Natural killer cell (primary cell): Measurements from ENCODE around the gene SARDH. TPM values are rescaled to one million over a fixed set of nuclear protein-coding genes. Genes with fewer than 3 reads are reported as not detected.

Experiments
- ATAC-seq, 3 donors: fragments of 150-1000 bp in 2 of 3; fragments of 200-7000 bp in 1 of 3; cut with Tn5 transposase; 1 replicate in 1 of 3; 2 replicates in 2 of 3; pipeline ENCODE4 v1.10.0; 2021; ENCODE audit warnings: mild to moderate bottlenecking in 2 of 3, moderate library complexity in 2 of 3
- DNase-seq, 2 donors: peaks; one replicate each; pipeline versions ENCODE4 v3.0.0 to v3.0.0-alpha.2; 2013 to 2021; ENCODE audit warnings: mixed read lengths in 1 of 2
- H3K27ac ChIP-seq: one replicate; pipeline ENCODE4 v1.5.1; 2013; ENCODE audit warnings: mild to moderate bottlenecking, low read length
- H3K27me3 ChIP-seq: one replicate; pipeline ENCODE4 v1.6.1; 2013; ENCODE audit warnings: low read length; ENCODE audit not compliant: control insufficient read depth, insufficient read depth
- H3K36me3 ChIP-seq: one replicate; pipeline ENCODE4 v1.6.1; 2013; ENCODE audit warnings: low read length; ENCODE audit not compliant: control insufficient read depth, insufficient read depth
- H3K4me1 ChIP-seq: one replicate; pipeline ENCODE4 v1.6.1; 2013; ENCODE audit warnings: low read length; ENCODE audit not compliant: control insufficient read depth, insufficient read depth
- H3K4me3 ChIP-seq: one replicate; pipeline ENCODE4 v1.5.1; 2013; ENCODE audit warnings: low read length
- H3K9me3 ChIP-seq: one replicate; pipeline ENCODE4 v1.6.1; 2013; ENCODE audit warnings: low read length; ENCODE audit not compliant: control insufficient read depth, insufficient read depth
- H3K27ac Mint-ChIP-seq, 2 donors: one replicate each; pipeline ENCODE4 v1.8.0; 2022; ENCODE audit warnings: mild to moderate bottlenecking in 2 of 2, mixed read lengths in 2 of 2, moderate library complexity in 1 of 2
- H3K27me3 Mint-ChIP-seq, 2 donors: one replicate each; pipeline ENCODE4 v1.8.0; 2022; ENCODE audit warnings: low read depth in 2 of 2, mixed read lengths in 2 of 2
- H3K36me3 Mint-ChIP-seq: one replicate; pipeline ENCODE4 v1.8.0; 2022; ENCODE audit warnings: mixed read lengths
- H3K4me1 Mint-ChIP-seq, 2 donors: one replicate each; pipeline ENCODE4 v1.8.0; 2022; ENCODE audit warnings: mixed read lengths in 2 of 2
- H3K4me3 Mint-ChIP-seq: one replicate; pipeline ENCODE4 v1.8.0; 2022; ENCODE audit warnings: mild to moderate bottlenecking, moderate library complexity, mixed read lengths
- H3K9me3 Mint-ChIP-seq, 2 donors: one replicate each; pipeline ENCODE4 v1.8.0; 2022; ENCODE audit warnings: mixed read lengths in 2 of 2
- CTCF ChIP-seq: fragments of 200-600 bp; IDR thresholded peaks from one replicate; pipeline ENCODE4 v1.8.0; 2022; ENCODE audit warnings: antibody characterized with exemption
- WGBS: methylation state at CpG from one replicate; pipeline ENCODE4 v1.1.7; 2013; ENCODE audit warnings: missing lambda C conversion rate; ENCODE audit not compliant: insufficient coverage; 5-methylcytosine and 5-hydroxymethylcytosine counted together
- intact Hi-C: fragments of 100-400 bp; cut with micrococcal nuclease; formaldehyde crosslinking; loops from one replicate; pipeline ENCODE4 v1.14.2; 2022
- total RNA-seq, 4 donors: library from RNA; stranded (reverse); fragments of 120-200 nt in 1 of 4; gene quantifications; one replicate each; pipeline versions ENCODE4 v1.2.3 to v1.2.4, GENCODE V29; 2013 to 2022

SARDH gene
- total RNA-seq, 3 donors from 2014 or later (not counting 1 experiment from before 2014, with no cell fraction given) = 2.2 to 6.8 (median 4.1) TPM

- Histone ChIP-seq H3K27ac (no peak overlapping the region), H3K4me1 (peaks cover 5% of the 10 kb centered on the region), H3K27me3 (no peaks in the 10 kb centered on the region), H3K4me3 (no peak overlapping the region), H3K9me3 (no peaks in the 10 kb centered on the region), H3K36me3 (no peaks in the 10 kb centered on the region)
- no peak overlapping the region for H3K27ac Mint-ChIP-seq
- no peaks in the 10 kb centered on the region for H3K4me1 Mint-ChIP-seq
- 92% methylated on average over 12 of the region's 12 CpGs for WGBS
- H3K27me3 Mint-ChIP-seq = peaks cover 0 to 7% of the 10 kb centered on the region in 2 donors
- ATAC-seq (no peak), DNase-seq (no peak)
- TF ChIP-seq CTCF = no peak
- no peaks in the 10 kb centered on the region for H3K9me3 Mint-ChIP-seq
- intact Hi-C loops = no loop called here
- no peak overlapping the region for H3K4me3 Mint-ChIP-seq
- no peaks in the 10 kb centered on the region for H3K36me3 Mint-ChIP-seq
These were observed 42.1 kb downstream of the SARDH start for GRCh38 chr9:133696071-133696472.

GRCh38 chr9:133694686-133695085 is 43.5 kb downstream of the SARDH start:
- H3K36me3 ChIP-seq = no peaks in the 10 kb centered on the region
- no peaks in the 10 kb centered on the region for H3K4me1 Mint-ChIP-seq
- H3K4me3 ChIP-seq = no peak overlapping the region
- TF ChIP-seq CTCF = no peak
- no peak overlapping the region for H3K4me3 Mint-ChIP-seq
- no peaks in the 10 kb centered on the region for H3K27me3 ChIP-seq
- intact Hi-C loops = no loop called here
- no peaks in the 10 kb centered on the region for H3K36me3 Mint-ChIP-seq
- ATAC-seq (no peak), DNase-seq (no peak)
- H3K9me3 ChIP-seq = no peaks in the 10 kb centered on the region
- H3K9me3 Mint-ChIP-seq = no peaks in the 10 kb centered on the region
- no peak overlapping the region for H3K27ac Mint-ChIP-seq
- H3K4me1 ChIP-seq = no peaks in the 10 kb centered on the region
- 60% methylated on average over 3 of the region's 3 CpGs for WGBS
- peaks cover 0 to 7% of the 10 kb centered on the region in 2 donors for H3K27me3 Mint-ChIP-seq
- H3K27ac ChIP-seq = no peak overlapping the region

- no peak for ATAC-seq
- no peak for TF ChIP-seq CTCF
- Mint-ChIP-seq H3K27me3 (peaks cover 0 to 6% of the 10 kb centered on the region in 2 donors), H3K4me3 (no peak overlapping the region), H3K9me3 (no peaks in the 10 kb centered on the region), H3K4me1 (no peaks in the 10 kb centered on the region), H3K27ac (no peak overlapping the region), H3K36me3 (no peaks in the 10 kb centered on the region)
- H3K27me3 ChIP-seq = no peaks in the 10 kb centered on the region
- no peak overlapping the region for H3K27ac ChIP-seq
- 90% methylated on average over 32 of the region's 32 CpGs for WGBS
- no peaks in the 10 kb centered on the region for H3K4me1 ChIP-seq
- no peak for DNase-seq
- H3K9me3 ChIP-seq = no peaks in the 10 kb centered on the region
- no peaks in the 10 kb centered on the region for H3K36me3 ChIP-seq
- no peak overlapping the region for H3K4me3 ChIP-seq
- intact Hi-C loops = no loop called here
These were observed 44.2 kb downstream of the SARDH start for GRCh38 chr9:133693703-133694529.

- no peak for TF ChIP-seq CTCF
- Mint-ChIP-seq H3K4me3 (no peak overlapping the region), H3K27me3 (no peaks in the 10 kb centered on the region), H3K36me3 (no peaks in the 10 kb centered on the region), H3K9me3 (no peaks in the 10 kb centered on the region), H3K4me1 (no peaks in the 10 kb centered on the region), H3K27ac (no peak overlapping the region)
- Histone ChIP-seq H3K36me3 (no peaks in the 10 kb centered on the region), H3K27ac (no peak overlapping the region), H3K9me3 (no peaks in the 10 kb centered on the region), H3K4me3 (no peak overlapping the region), H3K27me3 (no peaks in the 10 kb centered on the region), H3K4me1 (no peaks in the 10 kb centered on the region)
- ATAC-seq (no peak), DNase-seq (no peak)
- 94% methylated on average over 10 of the region's 10 CpGs for WGBS
- intact Hi-C loops = no loop called here
These were observed 45.0 kb downstream of the SARDH start for GRCh38 chr9:133693116-133693515.
